Astrocyte (in vitro differentiated cells and primary cell): ENCODE data around the gene EDN2. TPM values are rescaled to one million over a fixed set of nuclear protein-coding genes. Genes with fewer than 3 reads are reported as not detected.

Experiments
- DNase-seq: peaks from one replicate; pipeline ENCODE4 v3.0.0-alpha.2; 2010; ENCODE audit warnings: low read depth
- FAIRE-seq: peaks from 2 replicates; lab custom pipeline; 2011; peaks lifted over from hg19 to GRCh38; lab: Jason Lieb, UNC
- H2AFZ ChIP-seq: 2 replicates; pipeline ENCODE4 v1.6.0; 2012; ENCODE audit warnings: low read depth, low read length, inconsistent platforms
- H3K27ac ChIP-seq: 2 replicates; pipeline ENCODE4 v1.5.1; 2011; ENCODE audit warnings: low read depth, low read length, inconsistent platforms
- H3K27me3 ChIP-seq: 2 replicates; pipeline ENCODE4 v1.6.0; 2011; ENCODE audit warnings: low read length, inconsistent platforms; ENCODE audit not compliant: insufficient read depth
- H3K36me3 ChIP-seq: 2 replicates; pipeline ENCODE4 v1.5.1; 2011; ENCODE audit warnings: low read length, inconsistent platforms; ENCODE audit not compliant: insufficient read depth
- H3K4me1 ChIP-seq: 2 replicates; pipeline ENCODE4 v1.5.1; 2011; ENCODE audit warnings: low read length, inconsistent platforms; ENCODE audit not compliant: insufficient read depth
- H3K4me2 ChIP-seq: 2 replicates; pipeline ENCODE4 v1.6.0; 2012; ENCODE audit warnings: low read length, inconsistent platforms
- H3K4me3 ChIP-seq: 2 replicates; pipeline ENCODE4 v1.5.1; 2011; ENCODE audit warnings: low read depth, mild to moderate bottlenecking, low read length, inconsistent platforms; ENCODE audit not compliant: insufficient read depth
- H3K79me2 ChIP-seq: 2 replicates; pipeline ENCODE4 v1.6.0; 2012; ENCODE audit warnings: mild to moderate bottlenecking, low read length, inconsistent platforms; ENCODE audit not compliant: insufficient read depth
- H3K9ac ChIP-seq: 2 replicates; pipeline ENCODE4 v1.6.0; 2012; ENCODE audit warnings: mild to moderate bottlenecking, low read length, inconsistent platforms
- H3K9me3 ChIP-seq: 2 replicates; pipeline ENCODE4 v1.5.1; 2012; ENCODE audit warnings: low read depth, mild to moderate bottlenecking, low read length, inconsistent platforms; ENCODE audit not compliant: insufficient read depth
- H4K20me1 ChIP-seq: 2 replicates; pipeline ENCODE4 v1.6.0; 2012; ENCODE audit warnings: low read length, inconsistent platforms; ENCODE audit not compliant: insufficient read depth
- H3K27ac Mint-ChIP-seq: one replicate; pipeline ENCODE4 v1.8.0; 2021; ENCODE audit warnings: mild to moderate bottlenecking, mixed read lengths; ENCODE audit not compliant: unreplicated experiment
- H3K27me3 Mint-ChIP-seq: one replicate; pipeline ENCODE4 v1.8.0; 2021; ENCODE audit warnings: low read depth, mixed read lengths; ENCODE audit not compliant: unreplicated experiment
- H3K36me3 Mint-ChIP-seq: one replicate; pipeline ENCODE4 v1.8.0; 2021; ENCODE audit warnings: low read depth, mixed read lengths; ENCODE audit not compliant: unreplicated experiment
- H3K4me1 Mint-ChIP-seq: one replicate; pipeline ENCODE4 v1.8.0; 2021; ENCODE audit warnings: low read depth, mixed read lengths; ENCODE audit not compliant: unreplicated experiment
- H3K4me3 Mint-ChIP-seq: one replicate; pipeline ENCODE4 v1.8.0; 2021; ENCODE audit warnings: mild to moderate bottlenecking, moderate library complexity, mixed read lengths; ENCODE audit not compliant: unreplicated experiment
- H3K9me3 Mint-ChIP-seq: one replicate; pipeline ENCODE4 v1.8.0; 2021; ENCODE audit warnings: mild to moderate bottlenecking, mixed read lengths; ENCODE audit not compliant: unreplicated experiment
- CTCF ChIP-seq: IDR thresholded peaks from 2 replicates; pipeline ENCODE4 v1.5.1; 2011; ENCODE audit warnings: low read depth, mild to moderate bottlenecking, inconsistent platforms, low read length, moderate library complexity; ENCODE audit not compliant: insufficient read depth
- EZH2 ChIP-seq: IDR thresholded peaks from 2 replicates; pipeline ENCODE4 v1.6.1; 2012; ENCODE audit warnings: mild to moderate bottlenecking, low read length, inconsistent platforms; ENCODE audit not compliant: insufficient read depth
- total RNA-seq: library from RNA; stranded (reverse); gene quantifications from 2 replicates; pipeline ENCODE4 v1.2.1, GENCODE V29; 2021

Gene EDN2
- total RNA-seq, 1 donor from 2014 or later = 0.45 TPM

GRCh38 chr1:41500378-41500777 lies 15.9 kb upstream of the EDN2 start:
- peaks cover 8% of the 10 kb centered on the region for H3K27me3 Mint-ChIP-seq
- DNase-seq (no peak), FAIRE-seq (no peak)
- peak overlapping the region; percentile 41 for H3K4me2 ChIP-seq
- no peaks in the 10 kb centered on the region for H3K36me3 ChIP-seq
- no peaks in the 10 kb centered on the region for H3K9me3 ChIP-seq
- H3K9ac ChIP-seq = no peak overlapping the region
- H3K4me1 Mint-ChIP-seq = peaks cover 28% of the 10 kb centered on the region
- no peaks in the 10 kb centered on the region for H3K36me3 Mint-ChIP-seq
- H3K4me3 ChIP-seq = no peak overlapping the region
- no peaks in the 10 kb centered on the region for H3K27me3 ChIP-seq
- no peak overlapping the region for H3K27ac Mint-ChIP-seq
- peaks cover 50% of the 10 kb centered on the region for H3K4me1 ChIP-seq
- H3K4me3 Mint-ChIP-seq = no peak overlapping the region
- no peak for TF ChIP-seq EZH2
- no peak for TF ChIP-seq CTCF
- no peaks in the 10 kb centered on the region for H3K79me2 ChIP-seq
- peak overlapping the region; percentile 18 for H3K27ac ChIP-seq
- peaks cover 2% of the 10 kb centered on the region for H3K9me3 Mint-ChIP-seq
- H2AFZ ChIP-seq = no peak overlapping the region
- H4K20me1 ChIP-seq = no peaks in the 10 kb centered on the region

GRCh38 chr1:41499591-41499990 lies 15.1 kb upstream of the EDN2 start:
- Histone ChIP-seq H4K20me1 (no peaks in the 10 kb centered on the region), H3K4me3 (no peak overlapping the region), H2AFZ (no peak overlapping the region), H3K27ac (no peak overlapping the region), H3K9ac (no peak overlapping the region), H3K9me3 (no peaks in the 10 kb centered on the region), H3K4me2 (no peak overlapping the region), H3K36me3 (no peaks in the 10 kb centered on the region), H3K79me2 (no peaks in the 10 kb centered on the region), H3K4me1 (peaks cover 51% of the 10 kb centered on the region), H3K27me3 (no peaks in the 10 kb centered on the region)
- no peak for FAIRE-seq
- Mint-ChIP-seq H3K4me1 (peaks cover 33% of the 10 kb centered on the region), H3K27ac (no peak overlapping the region), H3K4me3 (no peak overlapping the region), H3K9me3 (peaks cover 2% of the 10 kb centered on the region), H3K27me3 (peaks cover 7% of the 10 kb centered on the region), H3K36me3 (no peaks in the 10 kb centered on the region)
- no peak for DNase-seq
- TF ChIP-seq CTCF (no peak), EZH2 (no peak)

GRCh38 chr1:41498804-41499203 lies 14.3 kb upstream of the EDN2 start:
- no peaks in the 10 kb centered on the region for H3K36me3 Mint-ChIP-seq
- H3K36me3 ChIP-seq = no peaks in the 10 kb centered on the region
- H3K27me3 ChIP-seq = no peaks in the 10 kb centered on the region
- H3K27me3 Mint-ChIP-seq = peaks cover 7% of the 10 kb centered on the region
- H3K9me3 ChIP-seq = no peaks in the 10 kb centered on the region
- H4K20me1 ChIP-seq = no peaks in the 10 kb centered on the region
- H3K4me1 Mint-ChIP-seq = peaks cover 28% of the 10 kb centered on the region
- peak overlapping the region; percentile 26 for H3K27ac Mint-ChIP-seq
- H3K27ac ChIP-seq = no peak overlapping the region
- H3K4me3 ChIP-seq = no peak overlapping the region
- H3K4me1 ChIP-seq = peaks cover 46% of the 10 kb centered on the region
- H3K4me2 ChIP-seq = peak overlapping the region; percentile 28
- no peaks in the 10 kb centered on the region for H3K79me2 ChIP-seq
- FAIRE-seq (no peak), DNase-seq (no peak)
- TF ChIP-seq CTCF = no peak
- H3K9ac ChIP-seq = no peak overlapping the region
- H3K4me3 Mint-ChIP-seq = no peak overlapping the region
- peaks cover 2% of the 10 kb centered on the region for H3K9me3 Mint-ChIP-seq
- no peak overlapping the region for H2AFZ ChIP-seq
